ENCODE data around the gene CDX2.

Gene CDX2

DNA sequence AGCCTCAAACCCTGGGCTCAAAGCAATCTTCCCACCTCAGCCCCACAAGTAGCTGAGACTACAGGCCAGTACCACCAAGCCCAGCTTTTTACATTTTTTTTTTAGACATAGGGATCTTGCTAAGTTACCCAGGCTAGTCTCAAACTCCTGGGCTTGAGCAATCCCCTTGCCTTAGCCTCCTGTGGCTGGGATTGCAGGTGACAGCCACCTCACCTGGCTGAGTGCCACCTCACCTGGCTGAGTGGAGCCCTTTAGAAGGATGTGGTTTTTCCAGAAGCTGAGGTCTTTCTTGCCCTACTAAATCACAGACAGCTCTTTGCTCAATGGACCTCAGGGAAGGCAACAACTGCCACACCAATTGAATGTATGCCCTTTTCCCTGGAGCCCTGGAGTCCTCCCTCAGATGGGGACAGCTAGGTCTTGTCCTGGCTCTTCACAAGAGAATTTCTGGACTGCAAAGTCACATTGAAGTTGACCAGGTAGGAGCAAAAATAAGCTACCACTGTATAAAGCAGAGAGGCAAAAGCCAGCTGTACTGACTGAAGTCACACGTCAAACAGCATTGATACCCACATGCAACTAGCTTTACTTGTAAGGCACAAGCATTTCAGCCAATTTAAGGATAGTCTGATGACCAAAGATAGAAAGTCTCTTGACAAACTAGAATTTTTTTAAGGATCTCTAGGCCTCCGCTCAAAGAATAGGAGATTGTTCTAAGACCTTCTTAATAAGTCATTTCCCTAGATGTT lies 35.4 kb downstream of the CDX2 start:
- FAIRE-seq (no peak), DNase-seq (ENCODE audit: insufficient read length, low spot score) (no peak)

GRCh38 chr13:27933118-27933517 lies 36.0 kb downstream of the CDX2 start:
- FAIRE-seq (no peak), DNase-seq (ENCODE audit: insufficient read length, low spot score) (no peak)

- FAIRE-seq (no peak), DNase-seq (ENCODE audit: insufficient read length, low spot score) (no peak)
Measured at GRCh38 chr13:27929868-27930267, 39.2 kb downstream of the CDX2 start.

DNA sequence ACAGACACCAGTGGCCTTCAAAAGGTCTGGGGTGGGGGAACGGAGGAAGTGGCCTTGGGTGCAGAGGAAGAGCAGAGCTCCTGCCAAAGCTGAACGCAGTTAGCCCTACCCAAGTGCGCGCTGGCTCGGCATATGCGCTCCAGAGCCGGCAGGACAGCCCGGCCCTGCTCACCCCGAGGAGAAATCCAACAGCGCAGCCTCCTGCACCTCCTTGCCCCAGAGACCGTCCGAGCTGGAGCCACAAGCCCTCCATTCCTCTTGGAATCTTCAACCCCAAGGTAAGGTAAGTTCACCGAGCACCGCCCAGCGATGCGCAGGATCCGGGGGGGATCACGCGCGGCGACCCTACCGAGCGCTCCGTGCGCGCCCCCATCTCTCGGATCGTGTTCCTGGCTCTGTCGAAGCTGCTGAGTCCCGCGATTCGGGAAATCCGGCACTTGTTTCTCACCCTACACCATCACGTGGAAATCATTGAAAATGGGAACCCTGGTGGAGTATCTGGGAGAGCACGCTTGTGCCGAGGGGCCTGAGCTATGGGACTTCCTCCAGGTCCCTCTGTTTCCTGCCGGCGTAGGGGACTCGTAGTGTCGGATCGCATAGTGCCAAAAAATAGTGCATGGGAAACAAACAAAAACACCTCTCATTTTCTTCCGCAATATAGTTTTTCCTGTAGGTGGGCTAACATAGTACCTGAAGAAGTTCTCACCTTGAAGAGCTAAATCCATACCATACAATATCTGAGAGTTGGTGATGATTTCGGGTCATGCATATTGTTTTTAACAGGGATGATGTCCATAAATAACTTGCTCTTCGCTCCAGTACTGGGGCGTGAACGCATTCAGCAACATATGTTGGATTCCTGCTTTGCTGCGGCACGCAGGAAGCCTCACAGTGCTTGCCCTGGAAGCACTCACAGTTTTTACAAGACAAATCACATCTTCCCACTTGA lies 40.0 kb downstream of the CDX2 start:
- no peak for FAIRE-seq
- no peak for DNase-seq (ENCODE audit: insufficient read length, low spot score)

GRCh38 chr13:27928353-27928804 lies 40.7 kb downstream of the CDX2 start:
- FAIRE-seq (no peak), DNase-seq (ENCODE audit: insufficient read length, low spot score) (no peak)

GRCh38 chr13:27927444-27928352 lies 41.4 kb downstream of the CDX2 start:
- no peak for FAIRE-seq
- DNase-seq (ENCODE audit: insufficient read length, low spot score): no peak

DNA sequence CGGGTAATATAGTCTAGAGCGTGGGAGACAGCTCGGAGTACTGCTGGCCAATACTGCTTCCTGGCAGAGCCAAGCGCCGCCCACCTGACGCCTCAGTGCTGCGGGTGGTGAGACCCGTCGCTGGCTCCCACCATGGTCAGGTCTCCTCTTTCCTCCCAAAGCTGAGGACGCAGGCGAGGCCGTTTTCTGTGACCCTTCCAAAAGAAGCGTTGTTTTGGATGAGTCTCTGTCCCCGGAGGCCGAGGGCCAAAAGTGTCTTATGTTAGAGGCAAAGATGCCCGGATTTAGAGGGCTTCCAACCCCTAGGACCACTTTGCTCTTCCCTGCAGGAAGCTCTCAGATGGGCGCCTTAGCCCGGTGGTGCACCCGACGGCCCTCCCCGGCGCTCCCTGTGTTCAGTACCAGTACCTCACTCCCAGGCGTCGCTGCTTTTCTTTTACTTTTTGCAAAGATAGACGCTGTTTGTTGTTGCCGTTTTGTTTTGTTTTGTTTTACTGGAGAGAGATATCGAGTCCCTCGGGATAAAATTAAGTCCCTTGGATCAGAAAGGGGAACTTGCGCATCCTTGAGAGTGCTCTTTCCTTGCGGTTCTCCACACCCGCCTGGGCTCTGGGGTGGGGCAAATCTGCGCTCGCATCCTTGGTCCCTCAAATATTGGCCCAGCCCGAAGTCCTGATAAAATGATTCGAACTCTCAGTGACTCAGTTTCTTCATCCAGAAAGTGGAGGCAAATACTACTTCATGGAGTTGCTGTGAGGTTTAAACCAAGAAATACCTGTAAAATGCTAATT lies 42.3 kb downstream of the CDX2 start:
- FAIRE-seq (no peak), DNase-seq (ENCODE audit: insufficient read length, low spot score) (no peak)

- FAIRE-seq: no peak
- DNase-seq (ENCODE audit: insufficient read length, low spot score): no peak
Measured at GRCh38 chr13:27925220-27925991, 43.7 kb downstream of the CDX2 start.

DNA sequence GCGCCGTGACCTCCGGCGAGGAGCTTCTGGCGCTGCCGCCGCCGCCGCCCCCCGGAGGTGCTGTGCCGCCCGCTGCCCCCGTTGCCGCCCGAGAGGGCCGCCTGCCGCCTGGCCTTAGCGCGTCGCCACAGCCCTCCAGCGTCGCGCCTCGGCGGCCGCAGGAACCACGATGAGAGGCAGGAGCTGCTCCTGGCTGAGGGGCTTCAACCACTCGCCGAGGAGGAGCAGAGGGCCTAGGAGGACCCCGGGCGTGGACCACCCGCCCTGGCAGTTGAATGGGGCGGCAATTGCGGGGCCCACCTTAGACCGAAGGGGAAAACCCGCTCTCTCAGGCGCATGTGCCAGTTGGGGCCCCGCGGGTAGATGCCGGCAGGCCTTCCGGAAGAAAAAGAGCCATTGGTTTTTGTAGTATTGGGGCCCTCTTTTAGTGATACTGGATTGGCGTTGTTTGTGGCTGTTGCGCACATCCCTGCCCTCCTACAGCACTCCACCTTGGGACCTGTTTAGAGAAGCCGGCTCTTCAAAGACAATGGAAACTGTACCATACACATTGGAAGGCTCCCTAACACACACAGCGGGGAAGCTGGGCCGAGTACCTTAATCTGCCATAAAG lies 44.5 kb downstream of the CDX2 start:
- FAIRE-seq (no peak), DNase-seq (ENCODE audit: insufficient read length, low spot score) (no peak)

GRCh38 chr13:27923794-27924528 lies 45.2 kb downstream of the CDX2 start:
- DNase-seq (ENCODE audit: insufficient read length, low spot score) (no peak), FAIRE-seq (no peak)

- DNase-seq (ENCODE audit: insufficient read length, low spot score): no peak
- no peak for FAIRE-seq
Measured at GRCh38 chr13:27922883-27923612, 46.1 kb downstream of the CDX2 start.

GRCh38 chr13:27921961-27922882 lies 46.9 kb downstream of the CDX2 start:
- FAIRE-seq: no peak
- no peak for DNase-seq (ENCODE audit: insufficient read length, low spot score)

DNA sequence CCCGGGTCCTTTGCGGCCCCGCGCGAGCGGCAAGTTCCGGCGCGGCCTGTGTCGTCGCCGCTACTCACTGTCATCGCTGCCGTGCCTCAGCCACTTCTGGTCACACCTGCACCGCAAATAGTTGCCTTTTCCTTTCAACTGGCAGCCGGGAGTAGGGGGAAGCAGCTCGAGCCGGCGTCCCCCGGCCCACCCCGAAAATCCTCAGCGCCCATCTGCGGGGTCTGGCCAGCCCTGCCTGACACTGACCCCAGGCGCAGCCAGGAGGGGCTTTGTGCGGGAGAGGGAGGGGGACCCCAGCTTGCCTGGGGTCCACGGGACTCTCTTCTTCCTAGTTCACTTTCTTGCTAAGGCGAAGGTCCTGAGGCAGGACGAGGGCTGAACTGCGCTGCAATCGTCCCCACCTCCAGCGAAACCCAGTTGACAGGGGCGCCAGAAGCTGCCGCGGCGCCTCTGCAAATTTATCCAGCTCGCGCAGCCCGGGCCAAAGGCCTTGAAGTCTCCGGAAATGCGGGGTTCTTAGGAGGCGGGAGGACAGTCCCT lies 47.6 kb downstream of the CDX2 start:
- DNase-seq (ENCODE audit: insufficient read length, low spot score) (no peak), FAIRE-seq (no peak)

GRCh38 chr13:27920677-27921420 lies 48.3 kb downstream of the CDX2 start:
- DNase-seq (ENCODE audit: insufficient read length, low spot score) (no peak), FAIRE-seq (no peak)

DNA sequence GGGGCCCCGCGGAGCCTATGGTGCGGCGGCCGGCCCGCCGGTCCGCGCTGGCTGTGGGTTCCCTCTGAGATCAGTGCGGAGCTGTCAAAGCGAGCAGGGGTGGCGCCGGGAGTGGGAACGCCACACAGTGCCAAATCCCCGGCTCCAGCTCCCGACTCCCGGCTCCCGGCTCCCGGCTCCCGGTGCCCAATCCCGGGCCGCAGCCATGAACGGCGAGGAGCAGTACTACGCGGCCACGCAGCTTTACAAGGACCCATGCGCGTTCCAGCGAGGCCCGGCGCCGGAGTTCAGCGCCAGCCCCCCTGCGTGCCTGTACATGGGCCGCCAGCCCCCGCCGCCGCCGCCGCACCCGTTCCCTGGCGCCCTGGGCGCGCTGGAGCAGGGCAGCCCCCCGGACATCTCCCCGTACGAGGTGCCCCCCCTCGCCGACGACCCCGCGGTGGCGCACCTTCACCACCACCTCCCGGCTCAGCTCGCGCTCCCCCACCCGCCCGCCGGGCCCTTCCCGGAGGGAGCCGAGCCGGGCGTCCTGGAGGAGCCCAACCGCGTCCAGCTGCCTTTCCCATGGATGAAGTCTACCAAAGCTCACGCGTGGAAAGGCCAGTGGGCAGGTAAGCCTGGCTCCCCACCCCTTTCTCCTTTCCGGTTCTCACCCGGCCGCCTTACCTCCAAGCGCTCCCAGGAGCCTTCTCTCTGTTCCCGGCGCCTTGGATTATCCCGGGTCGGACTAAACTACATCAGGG lies 49.0 kb downstream of the CDX2 start, which contains the start of gene PDX1:
TSS of gene PDX1 (plus strand) at position 67 of the 743 bp plus-strand sequence. CDS start at position 206, 139 bp downstream.
- DNase-seq (ENCODE audit: insufficient read length, low spot score): peak; percentile 8
- FAIRE-seq: no peak

All from HTR-8/SVneo (cell line).